ENCODE data around the gene MMP3. TPM values are rescaled to one million over a fixed set of nuclear protein-coding genes. Genes with fewer than 3 reads are reported as not detected.

MMP3 gene
- total and polyA plus RNA-seq, 4 donors, result not detected

DNA sequence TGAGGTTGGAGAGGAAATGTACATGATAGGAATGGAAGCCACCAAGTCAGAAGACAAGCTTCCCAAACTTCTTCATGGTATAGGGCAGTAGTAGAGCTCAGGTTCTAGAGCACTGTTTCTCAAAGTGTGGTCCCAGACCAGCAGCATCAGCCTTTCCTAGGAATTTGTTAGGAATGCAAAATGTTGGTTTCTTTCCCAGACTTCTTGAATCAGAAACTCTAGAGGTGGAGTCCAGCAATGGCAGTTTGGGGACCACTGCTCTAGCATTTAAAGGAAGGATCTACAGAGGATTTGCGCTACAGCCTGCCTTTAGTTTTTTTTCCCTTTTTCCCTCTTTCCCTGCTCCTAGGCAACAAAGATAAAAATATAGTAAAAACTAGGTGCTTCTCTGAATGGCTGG, 48.3 kb upstream of the MMP3 start:
- no peak for TF ChIP-seq TAF1 (conservative IDR thresholded peaks at IDR 0.05)
- no peak for TF ChIP-seq FOXA2 (IDR thresholded peaks at IDR 0.05)
- TF ChIP-seq YY1 (IDR thresholded peaks at IDR 0.05), result no peak
- 85% methylated on average over 1 of the region's 1 CpG for WGBS
- Histone ChIP-seq H3K36me3 (ENCODE audit: control insufficient read depth in 4 of 4, insufficient read depth in 3 of 4, low read depth in 1 of 4, low read length in 3 of 4) (no peaks in the 10 kb centered on the region), H3K4me3 (ENCODE audit: low read depth in 1 of 3, low read length in 3 of 3) (no peak overlapping the region), H3K27ac (ENCODE audit: low read depth in 1 of 2, low read length in 2 of 2) (no peak overlapping the region), H3K9ac (ENCODE audit: low read depth in 1 of 2, low read length in 2 of 2) (no peak overlapping the region), H3K4me1 (ENCODE audit: control insufficient read depth in 4 of 4, insufficient read depth in 4 of 4, low read length in 3 of 4) (no peaks in the 10 kb centered on the region), H3K9me3 (ENCODE audit: control insufficient read depth in 4 of 4, low read length in 3 of 4) (peaks cover 0 to 2% (median 0%) of the 10 kb centered on the region in 4 donors), H3K27me3 (ENCODE audit: control insufficient read depth in 4 of 4, insufficient read depth in 4 of 4, low read length in 3 of 4) (no peaks in the 10 kb centered on the region)
- no peak for DNase-seq (ENCODE audit: low spot score)

DNA sequence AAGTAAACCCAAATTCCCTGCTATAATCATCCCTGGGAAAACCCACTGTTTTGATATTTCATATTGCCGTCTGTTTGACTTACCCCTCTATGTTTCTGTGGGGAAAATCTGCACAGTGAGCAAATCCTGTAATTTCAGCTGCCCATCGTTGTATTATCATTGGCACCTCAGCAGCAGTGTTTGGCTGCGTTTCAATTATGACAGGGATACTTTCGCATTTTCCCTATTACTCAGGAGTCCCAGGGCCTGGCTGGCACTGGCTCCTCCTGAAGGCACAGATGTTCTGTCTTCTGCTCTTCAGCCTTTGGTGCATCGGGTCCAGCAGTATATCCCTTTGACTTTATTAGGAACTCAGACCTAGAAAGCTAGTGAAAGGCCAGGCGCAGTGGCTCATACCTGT, 43.6 kb upstream of the MMP3 start:
- H3K9me3 ChIP-seq (ENCODE audit: control insufficient read depth in 4 of 4, low read length in 3 of 4), result no peaks in the 10 kb centered on the region
- H3K9ac ChIP-seq (ENCODE audit: low read depth in 1 of 2, low read length in 2 of 2), result no peak overlapping the region
- H3K27me3 ChIP-seq (ENCODE audit: control insufficient read depth in 4 of 4, insufficient read depth in 4 of 4, low read length in 3 of 4), result no peaks in the 10 kb centered on the region
- H3K4me1 ChIP-seq (ENCODE audit: control insufficient read depth in 4 of 4, insufficient read depth in 4 of 4, low read length in 3 of 4), result no peaks in the 10 kb centered on the region
- H3K36me3 ChIP-seq (ENCODE audit: control insufficient read depth in 4 of 4, insufficient read depth in 3 of 4, low read depth in 1 of 4, low read length in 3 of 4), result no peaks in the 10 kb centered on the region
- 84% methylated on average over 6 of the region's 6 CpGs for WGBS
- H3K27ac ChIP-seq (ENCODE audit: low read depth in 1 of 2, low read length in 2 of 2), result no peak overlapping the region
- H3K4me3 ChIP-seq (ENCODE audit: low read depth in 1 of 3, low read length in 3 of 3), result no peak overlapping the region
- no peak for TF ChIP-seq SP1 (IDR thresholded peaks at IDR 0.05)
- TF ChIP-seq GABPA (IDR thresholded peaks at IDR 0.05 in 1 of 2, conservative IDR thresholded peaks at IDR 0.05 in 1 of 2), result no peak
- TF ChIP-seq, protein P1, sequence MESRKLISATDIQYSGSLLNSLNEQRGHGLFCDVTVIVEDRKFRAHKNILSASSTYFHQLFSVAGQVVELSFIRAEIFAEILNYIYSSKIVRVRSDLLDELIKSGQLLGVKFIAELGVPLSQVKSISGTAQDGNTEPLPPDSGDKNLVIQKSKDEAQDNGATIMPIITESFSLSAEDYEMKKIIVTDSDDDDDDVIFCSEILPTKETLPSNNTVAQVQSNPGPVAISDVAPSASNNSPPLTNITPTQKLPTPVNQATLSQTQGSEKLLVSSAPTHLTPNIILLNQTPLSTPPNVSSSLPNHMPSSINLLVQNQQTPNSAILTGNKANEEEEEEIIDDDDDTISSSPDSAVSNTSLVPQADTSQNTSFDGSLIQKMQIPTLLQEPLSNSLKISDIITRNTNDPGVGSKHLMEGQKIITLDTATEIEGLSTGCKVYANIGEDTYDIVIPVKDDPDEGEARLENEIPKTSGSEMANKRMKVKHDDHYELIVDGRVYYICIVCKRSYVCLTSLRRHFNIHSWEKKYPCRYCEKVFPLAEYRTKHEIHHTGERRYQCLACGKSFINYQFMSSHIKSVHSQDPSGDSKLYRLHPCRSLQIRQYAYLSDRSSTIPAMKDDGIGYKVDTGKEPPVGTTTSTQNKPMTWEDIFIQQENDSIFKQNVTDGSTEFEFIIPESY (IDR thresholded peaks at IDR 0.05), result no peak
- no peak for TF ChIP-seq YY1 (IDR thresholded peaks at IDR 0.05)
- no peak for TF ChIP-seq FOXA2 (IDR thresholded peaks at IDR 0.05)
- TF ChIP-seq, protein P2, sequence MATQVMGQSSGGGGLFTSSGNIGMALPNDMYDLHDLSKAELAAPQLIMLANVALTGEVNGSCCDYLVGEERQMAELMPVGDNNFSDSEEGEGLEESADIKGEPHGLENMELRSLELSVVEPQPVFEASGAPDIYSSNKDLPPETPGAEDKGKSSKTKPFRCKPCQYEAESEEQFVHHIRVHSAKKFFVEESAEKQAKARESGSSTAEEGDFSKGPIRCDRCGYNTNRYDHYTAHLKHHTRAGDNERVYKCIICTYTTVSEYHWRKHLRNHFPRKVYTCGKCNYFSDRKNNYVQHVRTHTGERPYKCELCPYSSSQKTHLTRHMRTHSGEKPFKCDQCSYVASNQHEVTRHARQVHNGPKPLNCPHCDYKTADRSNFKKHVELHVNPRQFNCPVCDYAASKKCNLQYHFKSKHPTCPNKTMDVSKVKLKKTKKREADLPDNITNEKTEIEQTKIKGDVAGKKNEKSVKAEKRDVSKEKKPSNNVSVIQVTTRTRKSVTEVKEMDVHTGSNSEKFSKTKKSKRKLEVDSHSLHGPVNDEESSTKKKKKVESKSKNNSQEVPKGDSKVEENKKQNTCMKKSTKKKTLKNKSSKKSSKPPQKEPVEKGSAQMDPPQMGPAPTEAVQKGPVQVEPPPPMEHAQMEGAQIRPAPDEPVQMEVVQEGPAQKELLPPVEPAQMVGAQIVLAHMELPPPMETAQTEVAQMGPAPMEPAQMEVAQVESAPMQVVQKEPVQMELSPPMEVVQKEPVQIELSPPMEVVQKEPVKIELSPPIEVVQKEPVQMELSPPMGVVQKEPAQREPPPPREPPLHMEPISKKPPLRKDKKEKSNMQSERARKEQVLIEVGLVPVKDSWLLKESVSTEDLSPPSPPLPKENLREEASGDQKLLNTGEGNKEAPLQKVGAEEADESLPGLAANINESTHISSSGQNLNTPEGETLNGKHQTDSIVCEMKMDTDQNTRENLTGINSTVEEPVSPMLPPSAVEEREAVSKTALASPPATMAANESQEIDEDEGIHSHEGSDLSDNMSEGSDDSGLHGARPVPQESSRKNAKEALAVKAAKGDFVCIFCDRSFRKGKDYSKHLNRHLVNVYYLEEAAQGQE (IDR thresholded peaks at IDR 0.05), result no peak
- TF ChIP-seq RAD21 (IDR thresholded peaks at IDR 0.05), result no peak
- TF ChIP-seq HNF4G (IDR thresholded peaks at IDR 0.05), result no peak
- TF ChIP-seq EGR1 (IDR thresholded peaks at IDR 0.05; ENCODE audit: low read depth in 2 of 2), result no peak
- no peak for TF ChIP-seq FOXA1 (IDR thresholded peaks at IDR 0.05)
- TF ChIP-seq RXRA (IDR thresholded peaks at IDR 0.05), result no peak
- no peak for TF ChIP-seq TAF1 (conservative IDR thresholded peaks at IDR 0.05)
- TF ChIP-seq, protein P3, sequence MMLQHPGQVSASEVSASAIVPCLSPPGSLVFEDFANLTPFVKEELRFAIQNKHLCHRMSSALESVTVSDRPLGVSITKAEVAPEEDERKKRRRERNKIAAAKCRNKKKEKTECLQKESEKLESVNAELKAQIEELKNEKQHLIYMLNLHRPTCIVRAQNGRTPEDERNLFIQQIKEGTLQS (IDR thresholded peaks at IDR 0.05), result no peak
- TF ChIP-seq, protein P4, sequence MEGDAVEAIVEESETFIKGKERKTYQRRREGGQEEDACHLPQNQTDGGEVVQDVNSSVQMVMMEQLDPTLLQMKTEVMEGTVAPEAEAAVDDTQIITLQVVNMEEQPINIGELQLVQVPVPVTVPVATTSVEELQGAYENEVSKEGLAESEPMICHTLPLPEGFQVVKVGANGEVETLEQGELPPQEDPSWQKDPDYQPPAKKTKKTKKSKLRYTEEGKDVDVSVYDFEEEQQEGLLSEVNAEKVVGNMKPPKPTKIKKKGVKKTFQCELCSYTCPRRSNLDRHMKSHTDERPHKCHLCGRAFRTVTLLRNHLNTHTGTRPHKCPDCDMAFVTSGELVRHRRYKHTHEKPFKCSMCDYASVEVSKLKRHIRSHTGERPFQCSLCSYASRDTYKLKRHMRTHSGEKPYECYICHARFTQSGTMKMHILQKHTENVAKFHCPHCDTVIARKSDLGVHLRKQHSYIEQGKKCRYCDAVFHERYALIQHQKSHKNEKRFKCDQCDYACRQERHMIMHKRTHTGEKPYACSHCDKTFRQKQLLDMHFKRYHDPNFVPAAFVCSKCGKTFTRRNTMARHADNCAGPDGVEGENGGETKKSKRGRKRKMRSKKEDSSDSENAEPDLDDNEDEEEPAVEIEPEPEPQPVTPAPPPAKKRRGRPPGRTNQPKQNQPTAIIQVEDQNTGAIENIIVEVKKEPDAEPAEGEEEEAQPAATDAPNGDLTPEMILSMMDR (IDR thresholded peaks at IDR 0.05; ENCODE audit: low read depth, low read length, missing input control), result no peak
- no peak for TF ChIP-seq HNF4A (conservative IDR thresholded peaks at IDR 0.05)
- TF ChIP-seq JUND (IDR thresholded peaks at IDR 0.05), result no peak
- TF ChIP-seq NR2F2 (IDR thresholded peaks at IDR 0.05), result no peak
- TF ChIP-seq, protein P5, sequence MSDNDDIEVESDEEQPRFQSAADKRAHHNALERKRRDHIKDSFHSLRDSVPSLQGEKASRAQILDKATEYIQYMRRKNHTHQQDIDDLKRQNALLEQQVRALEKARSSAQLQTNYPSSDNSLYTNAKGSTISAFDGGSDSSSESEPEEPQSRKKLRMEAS (IDR thresholded peaks at IDR 0.05), result no peak
- no peak for DNase-seq (ENCODE audit: low spot score)

Measured in liver (tissue), 9 donors.